K562 (cell line): ENCODE data around the gene PLCB3. TPM values are rescaled to one million over a fixed set of nuclear protein-coding genes. Genes with fewer than 3 reads are reported as not detected.

Experiments
- ATAC-seq: fragments of 200-7000 bp; cut with Tn5 transposase; 3 replicates; pipeline ENCODE4 v1.9.1; 2020; ENCODE audit warnings: moderate library complexity
- BruUV-seq: library from RNA; stranded (reverse); fragments of 400-500 nt; replicated peaks from 2 replicates; lab custom pipeline; 2021; lab: Mats Ljungman, UMichigan
- CTCF ChIA-PET: fragments of 300-600 bp; formaldehyde crosslinking; extraction: SDS; loops from one replicate; lab custom pipeline; 2021; ENCODE audit warnings: low intra/inter-chr PET ratio; lab: Yijun Ruan, JAX
- POLR2A ChIA-PET: fragments of 300-600, 350-650 bp; sonication (Branson Sonifier 250); formaldehyde crosslinking; extraction: SDS; loops from one replicate; lab custom pipeline; 2021; ENCODE audit warnings: antibody characterized with exemption, inconsistent platforms; lab: Yijun Ruan, JAX
- DNase-seq, 4 experiments: peaks; one replicate each; pipeline versions ENCODE4 v3.0.0 to v3.0.0-alpha.2; 2011 to 2018; ENCODE audit warnings: low spot score in 3 of 4, mixed read lengths in 3 of 4; ENCODE audit errors: extremely low read depth in 1 of 4
- FAIRE-seq: peaks from 2 replicates; lab custom pipeline; 2011; peaks lifted over from hg19 to GRCh38; lab: Jason Lieb, UNC
- H2AFZ ChIP-seq: 2 replicates; pipeline ENCODE4 v1.6.0; 2011; ENCODE audit warnings: low read depth, low read length, control low read depth, inconsistent platforms
- H3K27ac ChIP-seq: fragments of 200-600 bp; 3 replicates; pipeline ENCODE4 v1.8.0; 2011; ENCODE audit warnings: low read depth, mild to moderate bottlenecking, control low read depth, inconsistent platforms, low read length, moderate library complexity, mixed read lengths; ENCODE audit errors: extremely low read depth
- H3K27me3 ChIP-seq, 2 experiments: fragments of 300-600 bp in 1 of 2; 2 replicates in 1 of 2; 3 replicates in 1 of 2; pipeline versions ENCODE4 v1.6.0 to v1.8.0; 2011; ENCODE audit warnings: inconsistent platforms in 2 of 2, low read length in 2 of 2, mild to moderate bottlenecking in 1 of 2, mixed read lengths in 1 of 2, moderate library complexity in 1 of 2; ENCODE audit not compliant: control insufficient read depth in 2 of 2, insufficient read depth in 2 of 2
- H3K36me3 ChIP-seq: fragments of 300-600 bp; 3 replicates; pipeline ENCODE4 v1.8.0; 2011; ENCODE audit warnings: mild to moderate bottlenecking, low read length, inconsistent platforms; ENCODE audit not compliant: control insufficient read depth, insufficient read depth
- H3K4me1 ChIP-seq, 2 experiments: fragments of 200-600 bp in 1 of 2; replicated peaks in 1 of 2; 2 replicates in 1 of 2; 3 replicates in 1 of 2; pipeline versions ENCODE4 v1.5.1 to v1.8.0; 2011; ENCODE audit warnings: inconsistent platforms in 2 of 2, low read length in 2 of 2, mild to moderate bottlenecking in 1 of 2, mixed read lengths in 1 of 2, moderate library complexity in 1 of 2; ENCODE audit not compliant: control insufficient read depth in 2 of 2, insufficient read depth in 2 of 2
- H3K4me2 ChIP-seq: 2 replicates; pipeline ENCODE4 v1.6.1; 2011; ENCODE audit warnings: low read length, control low read depth, inconsistent platforms, mixed read lengths; ENCODE audit not compliant: insufficient read depth
- H3K4me3 ChIP-seq: fragments of 200-600 bp; sonication (generic), shearing (Covaris generic); 2 replicates; pipeline ENCODE4 v1.5.1; 2016; ENCODE audit warnings: control low read depth, inconsistent platforms
- H3K79me2 ChIP-seq: fragments of 200-600 bp; 3 replicates; pipeline ENCODE4 v1.8.0; 2011; ENCODE audit warnings: low read length, inconsistent platforms; ENCODE audit not compliant: control insufficient read depth, insufficient read depth
- H3K9ac ChIP-seq, 2 experiments: 2 replicates each; pipeline versions ENCODE4 v1.6.0 to v1.6.1; 2011; ENCODE audit warnings: low read depth in 2 of 2, low read length in 2 of 2, control low read depth in 1 of 2, inconsistent platforms in 1 of 2, mild to moderate bottlenecking in 1 of 2, mixed read lengths in 1 of 2; ENCODE audit not compliant: insufficient read depth in 1 of 2
- H3K9me1 ChIP-seq: one replicate; pipeline ENCODE4 v1.6.0; 2011; ENCODE audit warnings: inconsistent platforms, mild to moderate bottlenecking, low read length, moderate library complexity; ENCODE audit not compliant: control insufficient read depth, insufficient read depth
- H3K9me3 ChIP-seq: replicated peaks from 2 replicates; pipeline ENCODE4 v1.5.1; 2011; ENCODE audit warnings: low read depth, low read length, inconsistent platforms; ENCODE audit not compliant: control insufficient read depth, insufficient read depth
- H4K20me1 ChIP-seq: replicated peaks from 2 replicates; pipeline ENCODE4 v1.6.1; 2011; ENCODE audit warnings: low read length, inconsistent platforms, mixed read lengths; ENCODE audit not compliant: control insufficient read depth, insufficient read depth
- BDP1 ChIP-seq: IDR thresholded peaks from 3 replicates; pipeline ENCODE4 v1.6.1; 2011; ENCODE audit not compliant: insufficient read length, insufficient read depth
- DLX4 ChIP-seq: fragments of 250-450 bp; sonication (Bioruptor Pico); IDR thresholded peaks from 2 replicates; pipeline ENCODE4 v1.6.1; 2021; ENCODE audit warnings: mild to moderate bottlenecking
- DNMT1 ChIP-seq: fragments of 450-650 bp; IDR thresholded peaks from 2 replicates; pipeline ENCODE4 v1.6.1; 2016; ENCODE audit warnings: antibody characterized with exemption, mild to moderate bottlenecking
- ETS2 ChIP-seq: IDR thresholded peaks from 2 replicates; pipeline ENCODE4 v1.6.1; 2016; ENCODE audit warnings: borderline replicate concordance, missing genetic modification characterization, mild to moderate bottlenecking, moderate library complexity, missing compliant biosample characterization; ENCODE audit not compliant: poor library complexity, severe bottlenecking
- FOS ChIP-seq: IDR thresholded peaks from 3 replicates; pipeline ENCODE4 v1.6.1; 2011; ENCODE audit not compliant: insufficient read length; ENCODE audit errors: extremely low read depth
- GABPA ChIP-seq: fragments of 200-800 bp; sonication (Bioruptor generic); conservative IDR thresholded peaks from 2 replicates; pipeline ENCODE4 v1.6.1; 2016; ENCODE audit warnings: low read depth, missing genetic modification characterization, missing compliant biosample characterization
- HDAC1 ChIP-seq, 2 experiments: fragments of 450-650 bp; IDR thresholded peaks; 2 replicates each; pipeline ENCODE4 v1.6.1; 2016 to 2017; ENCODE audit warnings: inconsistent platforms in 1 of 2, mild to moderate bottlenecking in 1 of 2, moderate library complexity in 1 of 2
- KDM1A ChIP-seq, 2 experiments: fragments of 450-650 bp; IDR thresholded peaks; 2 replicates each; pipeline ENCODE4 v1.6.1; 2016; ENCODE audit warnings: mild to moderate bottlenecking in 2 of 2
- RNF219 ChIP-seq: fragments of 250-450 bp; sonication (Bioruptor Pico); IDR thresholded peaks from 2 replicates; pipeline ENCODE4 v1.5.0; 2022; ENCODE audit warnings: mild to moderate bottlenecking
- RUNX1 ChIP-seq: sonication (generic); IDR thresholded peaks from 2 replicates; pipeline ENCODE4 v1.6.1; 2016; ENCODE audit warnings: antibody characterized with exemption, low read depth
- SAP30 ChIP-seq: fragments of 200-600 bp; sonication (generic); IDR thresholded peaks from 2 replicates; pipeline ENCODE4 v1.6.1; 2012; ENCODE audit warnings: borderline replicate concordance, low read depth, mild to moderate bottlenecking, moderate library complexity, low read length, control low read depth, inconsistent platforms; ENCODE audit not compliant: insufficient read depth, poor library complexity, severe bottlenecking
- SNAPC5 ChIP-seq: fragments of 250-450 bp; sonication (Bioruptor Pico); IDR thresholded peaks from 2 replicates; pipeline ENCODE4 v1.8.0; 2021; ENCODE audit warnings: moderate library complexity, mild to moderate bottlenecking, inconsistent platforms
- ZFP36 ChIP-seq: fragments of 150-350 bp; IDR thresholded peaks from 2 replicates; pipeline ENCODE4 v1.6.1; 2018; ENCODE audit warnings: low read length, low read depth; ENCODE audit not compliant: partially characterized antibody
- ZNF354B ChIP-seq: fragments of 250-450 bp; sonication (Bioruptor Pico); IDR thresholded peaks from 2 replicates; pipeline ENCODE4 v1.4.0; 2020
- ZNF431 ChIP-seq: sonication (generic); formaldehyde crosslinking; IDR thresholded peaks from 2 replicates; pipeline ENCODE4 v1.8.0; 2022; ENCODE audit warnings: mild to moderate bottlenecking, missing genetic modification reagents
- ZNF830 ChIP-seq: fragments of 250-450 bp; sonication (Bioruptor Pico); IDR thresholded peaks from 2 replicates; pipeline ENCODE4 v1.5.0; 2021; ENCODE audit warnings: mild to moderate bottlenecking
- WGBS: fragments of 100-300 bp; shearing (Covaris generic); methylation state at CpG from one replicate; pipeline ENCODE4 v1.1.6; 2016; ENCODE audit warnings: low coverage, mixed read lengths; ENCODE audit not compliant: insufficient coverage; ENCODE audit errors: missing lambda C conversion rate; 5-methylcytosine and 5-hydroxymethylcytosine counted together
- in situ Hi-C: fragments of 300-500 bp; cut with MboI; formaldehyde crosslinking; loops from 4 replicates; pipeline ENCODE4 v1.15.0; 2018; ENCODE audit warnings: inconsistent platforms, mixed read lengths
- intact Hi-C: fragments of 100-400 bp; cut with micrococcal nuclease; formaldehyde crosslinking; loops from 2 replicates; pipeline ENCODE4 v1.14.2; 2022
- polyA plus RNA-seq, 8 experiments: library from polyadenylated mRNA; depleted of rRNA in 4 of 8; stranded (reverse) in 5 of 8; unstranded in 3 of 8; fragments of >200 nt; fragmentation: Nextera tagmentation in 2 of 8; fragmentation: Illumina TruSeq in 1 of 8; extraction: Ambion mirVana in 2 of 8; extraction: Trizol in 1 of 8; gene quantifications; 2 replicates each; pipeline versions ENCODE4 v1.2.1 to v1.2.3, GENCODE V29; 2011 to 2014; ENCODE audit warnings: inconsistent platforms in 1 of 8, missing spikeins in 1 of 8
- total RNA-seq, 7 experiments: library from RNA; depleted of rRNA in 6 of 7; stranded (reverse); fragments of >200 nt in 6 of 7; fragmentation: Illumina TruSeq in 2 of 7; extraction: Trizol in 2 of 7; gene quantifications; 2 replicates each; pipeline versions ENCODE4 v1.2.1 to v1.2.3, GENCODE V29; 2011 to 2021; ENCODE audit warnings: low replicate concordance in 1 of 7
- TF ChIP-seq, protein P1 (sequence below): conservative IDR thresholded peaks from 2 replicates; pipeline ENCODE4 v1.6.1; 2011; ENCODE audit warnings: low read depth, mild to moderate bottlenecking, low read length; ENCODE audit not compliant: control insufficient read depth

The PLCB3 gene
- total and polyA plus RNA-seq, 9 of the 15 experiments (the other 6 are each of a cell fraction or from before 2014, with no cell fraction given) = 0.31 to 44.8 (median 14.6) TPM

DNA sequence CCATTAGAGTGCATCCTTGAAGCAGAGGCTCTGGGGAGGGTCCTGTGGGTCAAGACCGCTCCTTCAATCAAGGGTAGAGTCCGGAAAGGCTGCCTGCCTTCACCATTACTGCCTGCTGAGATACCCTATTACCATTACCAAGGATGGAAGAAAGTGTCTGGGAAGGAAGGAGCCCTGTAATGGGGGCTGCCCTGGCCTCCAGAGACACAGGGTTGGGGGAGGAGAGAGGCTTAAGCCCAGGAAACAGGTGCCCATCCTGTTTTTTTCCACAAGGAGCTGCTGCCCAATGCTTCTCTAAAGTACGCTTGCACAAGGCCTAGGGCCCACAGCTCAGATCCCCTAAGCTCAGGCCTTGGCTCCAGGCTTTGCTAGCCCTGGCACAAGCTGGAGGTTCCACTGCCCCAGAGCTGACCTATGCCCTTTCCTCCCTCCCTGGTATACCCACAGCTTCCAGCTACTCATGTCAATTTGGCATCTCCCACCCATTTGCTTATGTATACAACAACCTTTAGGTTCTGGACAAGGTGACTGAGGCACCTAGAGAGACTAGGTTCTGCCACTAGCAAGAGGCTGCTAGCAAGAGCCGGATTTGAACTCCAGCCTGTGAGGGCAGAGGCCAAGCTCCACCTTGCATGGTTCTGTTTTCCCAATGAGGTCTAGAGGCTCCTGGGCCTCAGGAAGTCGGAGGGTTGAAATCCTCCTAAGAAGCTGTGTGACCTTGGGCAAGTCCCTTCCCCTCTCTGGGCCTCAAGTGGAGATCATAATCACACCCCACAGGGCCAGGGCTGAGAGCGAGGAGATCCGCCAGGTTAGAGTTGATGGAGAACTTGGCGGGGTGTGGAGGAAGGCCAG is 1.5 kb upstream of the PLCB3 start:
- POLR2A ChIA-PET = interaction anchor here (0.5 to 7.8 kb wide), 7 partner anchors 8 to 613 kb away, joined by 3 to 58 read pairs (median 3); partner anchors contain the start of gene FERMT3
- in situ Hi-C loops = no loop called here
- Histone ChIP-seq H3K4me3 (no peak overlapping the region), H3K4me2 (no peak overlapping the region), H3K27me3 (no peaks in the 10 kb centered on the region), H3K36me3 (peaks cover 32% of the 10 kb centered on the region; the same call in 1 of the 3 replicates), H3K9me3 (no peaks in the 10 kb centered on the region), H4K20me1 (peaks cover 7% of the 10 kb centered on the region), H3K79me2 (peaks cover 43% of the 10 kb centered on the region), H3K9me1 (no peaks in the 10 kb centered on the region), H3K4me1 (peaks cover 30 to 89% of the 10 kb centered on the region in 2 experiments), H3K27ac (no peak overlapping the region; the same call in 2 of the 3 replicates), H2AFZ (no peak overlapping the region), H3K9ac (peak overlapping the region in 1 of 2 experiments; percentile 95; a peak in 2 of 4 replicates)
- BruUV-seq = no TSS peak
- DNase-seq (peak in 1 of 4 experiments; percentile 32), FAIRE-seq (peak; percentile 19), ATAC-seq (no peak)
- 51% methylated on average over 6 of the region's 8 CpGs for WGBS
- intact Hi-C loops = loop anchor here (10.0 kb wide), 1 partner anchor 55 kb away; the partner anchor contains the start of genes CATSPERZ and ESRRA
- CTCF ChIA-PET = no interaction called here
- no peak for TF ChIP-seq DNMT1
- no peak for TF ChIP-seq RUNX1
- no peak for TF ChIP-seq GABPA (tag)
- no peak for TF ChIP-seq ZNF830 (CRISPR knock-in tag)
- TF ChIP-seq SAP30 = no peak
- TF ChIP-seq ZNF431 (CRISPR knock-in tag) = no peak
- TF ChIP-seq FOS = no peak
- peak in 1 of 2 experiments; percentile 97; a peak in 3 of 4 replicates for TF ChIP-seq KDM1A (IDR thresholded peaks at IDR 0.05)
- TF ChIP-seq ETS2 (tag) = no peak
- no peak for TF ChIP-seq DLX4 (CRISPR knock-in tag)
- peak; percentile 37 to 74; a peak in 2 of 4 replicates for TF ChIP-seq HDAC1 (IDR thresholded peaks at IDR 0.05)
- peak; percentile 97 for TF ChIP-seq ZFP36
- TF ChIP-seq RNF219 (CRISPR knock-in tag) = no peak
- TF ChIP-seq BDP1 = no peak
- TF ChIP-seq SNAPC5 (CRISPR knock-in tag) = no peak
- TF ChIP-seq, protein P1, sequence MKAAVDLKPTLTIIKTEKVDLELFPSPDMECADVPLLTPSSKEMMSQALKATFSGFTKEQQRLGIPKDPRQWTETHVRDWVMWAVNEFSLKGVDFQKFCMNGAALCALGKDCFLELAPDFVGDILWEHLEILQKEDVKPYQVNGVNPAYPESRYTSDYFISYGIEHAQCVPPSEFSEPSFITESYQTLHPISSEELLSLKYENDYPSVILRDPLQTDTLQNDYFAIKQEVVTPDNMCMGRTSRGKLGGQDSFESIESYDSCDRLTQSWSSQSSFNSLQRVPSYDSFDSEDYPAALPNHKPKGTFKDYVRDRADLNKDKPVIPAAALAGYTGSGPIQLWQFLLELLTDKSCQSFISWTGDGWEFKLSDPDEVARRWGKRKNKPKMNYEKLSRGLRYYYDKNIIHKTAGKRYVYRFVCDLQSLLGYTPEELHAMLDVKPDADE = no peak
- TF ChIP-seq ZNF354B = no peak
